ENCODE data around the gene TUBA1B. TPM values are rescaled to one million over a fixed set of nuclear protein-coding genes. Genes with fewer than 3 reads are reported as not detected.

Gene TUBA1B
- total RNA-seq, 3 donors from 2014 or later = 329 to 646 (median 567) TPM

DNA sequence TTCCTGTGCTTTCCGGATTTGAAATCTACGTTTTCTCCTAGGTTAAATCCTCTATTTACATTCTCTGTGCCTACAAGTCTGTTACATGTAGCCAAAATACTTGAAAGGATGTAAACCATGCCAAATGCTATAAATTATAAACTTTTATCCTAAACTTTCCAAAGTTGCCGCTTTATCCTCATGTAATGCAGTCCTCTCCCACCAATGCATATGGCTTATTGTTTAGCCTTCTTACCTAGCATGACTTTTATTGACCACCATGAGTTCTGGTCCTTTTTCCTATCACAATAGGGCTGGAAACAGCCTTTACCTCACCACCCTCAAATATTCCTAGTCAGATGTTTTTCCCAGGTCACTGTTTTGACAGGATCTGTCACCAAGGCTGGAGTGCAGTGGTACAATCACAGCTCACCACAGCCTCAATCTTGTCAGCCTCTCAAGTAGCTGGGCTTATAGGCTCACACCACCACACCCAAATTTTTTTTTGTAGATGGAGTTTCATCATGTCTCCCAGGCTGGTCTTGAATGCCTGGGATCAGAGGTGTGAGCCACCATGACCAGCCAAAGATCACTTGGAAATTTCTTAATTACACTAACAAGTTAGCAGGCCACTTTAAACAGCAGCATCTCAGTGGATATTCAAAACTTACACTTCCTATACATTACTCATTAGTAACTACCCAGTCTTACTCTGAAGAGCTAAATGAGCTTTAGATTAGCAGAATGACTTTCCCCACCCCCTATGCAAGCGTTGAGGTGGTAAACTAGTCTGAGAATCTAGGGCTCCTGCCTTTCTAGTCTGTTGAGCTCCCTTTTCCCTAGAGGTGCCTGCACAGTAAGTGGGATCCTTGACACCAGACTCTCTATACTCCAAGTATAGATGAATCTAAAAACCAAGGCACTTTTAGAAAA lies 4.1 kb downstream of the TUBA1B start:
- no peak overlapping the region for H3K27ac ChIP-seq
- peaks cover 0 to 4% of the 10 kb centered on the region in 2 donors for H3K4me1 ChIP-seq
- intact Hi-C loops (cut with DNase I; ENCODE audit: low total_unique reads) = no loop called here
- H3K27me3 ChIP-seq = no peaks in the 10 kb centered on the region
- H3K9me3 ChIP-seq = no peaks in the 10 kb centered on the region
- no peaks in the 10 kb centered on the region for H3K36me3 ChIP-seq
- no peak for TF ChIP-seq POLR2A (IDR thresholded peaks at IDR 0.05)
- TF ChIP-seq, protein P1, sequence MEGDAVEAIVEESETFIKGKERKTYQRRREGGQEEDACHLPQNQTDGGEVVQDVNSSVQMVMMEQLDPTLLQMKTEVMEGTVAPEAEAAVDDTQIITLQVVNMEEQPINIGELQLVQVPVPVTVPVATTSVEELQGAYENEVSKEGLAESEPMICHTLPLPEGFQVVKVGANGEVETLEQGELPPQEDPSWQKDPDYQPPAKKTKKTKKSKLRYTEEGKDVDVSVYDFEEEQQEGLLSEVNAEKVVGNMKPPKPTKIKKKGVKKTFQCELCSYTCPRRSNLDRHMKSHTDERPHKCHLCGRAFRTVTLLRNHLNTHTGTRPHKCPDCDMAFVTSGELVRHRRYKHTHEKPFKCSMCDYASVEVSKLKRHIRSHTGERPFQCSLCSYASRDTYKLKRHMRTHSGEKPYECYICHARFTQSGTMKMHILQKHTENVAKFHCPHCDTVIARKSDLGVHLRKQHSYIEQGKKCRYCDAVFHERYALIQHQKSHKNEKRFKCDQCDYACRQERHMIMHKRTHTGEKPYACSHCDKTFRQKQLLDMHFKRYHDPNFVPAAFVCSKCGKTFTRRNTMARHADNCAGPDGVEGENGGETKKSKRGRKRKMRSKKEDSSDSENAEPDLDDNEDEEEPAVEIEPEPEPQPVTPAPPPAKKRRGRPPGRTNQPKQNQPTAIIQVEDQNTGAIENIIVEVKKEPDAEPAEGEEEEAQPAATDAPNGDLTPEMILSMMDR (IDR thresholded peaks at IDR 0.05) = no peak
- no peak for TF ChIP-seq POLR2AphosphoS5 (IDR thresholded peaks at IDR 0.05)
- no peak overlapping the region for H3K4me3 ChIP-seq
- DNase-seq (ENCODE audit: low spot score in 2 of 2) = no peak

GRCh38 chr12:49121047-49121696 lies 10.0 kb downstream of the TUBA1B start:
- DNase-seq (ENCODE audit: low spot score in 2 of 2) = no peak
- no peak overlapping the region for H3K4me3 ChIP-seq

GRCh38 chr12:49111206-49111605 lies 20.0 kb downstream of the TUBA1B start:
- TF ChIP-seq POLR2A (IDR thresholded peaks at IDR 0.05) (no peak), POLR2AphosphoS5 (IDR thresholded peaks at IDR 0.05) (no peak)
- TF ChIP-seq, protein P1 (IDR thresholded peaks at IDR 0.05) = no peak
- intact Hi-C loops (cut with DNase I; ENCODE audit: low total_unique reads) = no loop called here

More at GRCh38 chr12:49121047-49121696, 10.0 kb downstream of the TUBA1B start:
- TF ChIP-seq, protein P1 (IDR thresholded peaks at IDR 0.05) = peak; percentile 6 to 58 (median 49)
- TF ChIP-seq POLR2A (IDR thresholded peaks at IDR 0.05) (no peak), POLR2AphosphoS5 (IDR thresholded peaks at IDR 0.05) (no peak)
- intact Hi-C loops (cut with DNase I; ENCODE audit: low total_unique reads) = no loop called here
- Histone ChIP-seq H3K4me1 (no peaks in the 10 kb centered on the region), H3K9me3 (no peaks in the 10 kb centered on the region), H3K36me3 (no peaks in the 10 kb centered on the region), H3K27ac (no peak overlapping the region), H3K27me3 (no peaks in the 10 kb centered on the region)

GRCh38 chr12:49110464-49111155 lies 20.6 kb downstream of the TUBA1B start, which contains the start of gene LMBR1L:
Gene LMBR1L, minus strand, starts transcription at chr12:49110847. Its CDS starts 292 bp downstream, at chr12:49110555.
- H3K36me3 ChIP-seq = no peaks in the 10 kb centered on the region
- intact Hi-C loops (cut with DNase I; ENCODE audit: low total_unique reads) = no loop called here
- TF ChIP-seq, protein P1 (IDR thresholded peaks at IDR 0.05) = peak; percentile 50 to 89 (median 59)
- TF ChIP-seq POLR2A (IDR thresholded peaks at IDR 0.05) (peak; percentile 70), POLR2AphosphoS5 (IDR thresholded peaks at IDR 0.05) (peak; percentile 57 to 89 (median 68))
- peak within 1 kb of the TSS; percentile 94 to 96 for H3K27ac ChIP-seq
- H3K27me3 ChIP-seq = no peaks in the 10 kb centered on the region
- H3K4me1 ChIP-seq = peaks cover 0 to 17% of the 10 kb centered on the region in 2 donors
- no peaks in the 10 kb centered on the region for H3K9me3 ChIP-seq
- DNase-seq (ENCODE audit: low spot score in 2 of 2) = peak; percentile 95 to 98
- peak within 1 kb of the TSS; percentile 78 to 97 (median 95) for H3K4me3 ChIP-seq

More at GRCh38 chr12:49111206-49111605, 20.0 kb downstream of the TUBA1B start:
- peaks cover 0 to 17% of the 10 kb centered on the region in 2 donors for H3K4me1 ChIP-seq
- no peaks in the 10 kb centered on the region for H3K27me3 ChIP-seq
- peak overlapping the region; percentile 94 to 96 for H3K27ac ChIP-seq
- no peak for DNase-seq (ENCODE audit: low spot score in 2 of 2)
- no peaks in the 10 kb centered on the region for H3K36me3 ChIP-seq
- peak overlapping the region; percentile 78 to 97 (median 95) for H3K4me3 ChIP-seq
- H3K9me3 ChIP-seq = no peaks in the 10 kb centered on the region

Measured in breast epithelium (tissue), 4 donors.